ENCODE measurements around the gene MB21D2. TPM values are rescaled to one million over a fixed set of nuclear protein-coding genes. Genes with fewer than 3 reads are reported as not detected.

MB21D2 gene
- total RNA-seq, 5 donors from 2014 or later (not counting 1 experiment from before 2014, with no cell fraction given): 4.1 to 7.6 (median 5.5) TPM

GRCh38 chr3:192805711-192806110, 111.9 kb downstream of the MB21D2 start:
- no peaks in the 10 kb centered on the region for H3K4me1 ChIP-seq (ENCODE audit: control insufficient read depth in 1 of 2, extremely low read depth in 1 of 2, insufficient read depth in 2 of 2, low read length in 2 of 2)
- no peaks in the 10 kb centered on the region for H3K36me3 Mint-ChIP-seq
- no peak for DNase-seq
- no peaks in the 10 kb centered on the region for H3K27me3 ChIP-seq (replicated peaks in 1 of 2; ENCODE audit: control insufficient read depth in 2 of 2, extremely low read depth in 1 of 2, insufficient read depth in 2 of 2, low read length in 1 of 2)
- no peaks in the 10 kb centered on the region for H3K27me3 Mint-ChIP-seq
- H3K9me3 Mint-ChIP-seq: no peaks in the 10 kb centered on the region
- H3K4me3 ChIP-seq (ENCODE audit: control insufficient read depth in 1 of 2, extremely low read depth in 1 of 2, low read length in 1 of 2): no peak overlapping the region
- 81% methylated on average over 2 of the region's 6 CpGs for WGBS (ENCODE audit: insufficient coverage)
- H3K27ac Mint-ChIP-seq: no peak overlapping the region
- ATAC-seq (replicated peaks in 1 of 4): no peak
- CTCF ChIA-PET: interaction anchor here in 1 of 2 donors (0.5 kb wide), 1 partner anchor 777 kb away, joined by 3 read pairs; no protein-coding TSS in a partner anchor
- no peaks in the 10 kb centered on the region for H3K4me1 Mint-ChIP-seq
- H3K4me3 Mint-ChIP-seq: no peak overlapping the region
- H3K36me3 ChIP-seq (ENCODE audit: control insufficient read depth in 2 of 2, extremely low read depth in 1 of 2, insufficient read depth in 1 of 2, low read length in 1 of 2): no peaks in the 10 kb centered on the region
- H3K27ac ChIP-seq (ENCODE audit: low read length): no peak overlapping the region
- H3K9me3 ChIP-seq: no peaks in the 10 kb centered on the region
- POLR2A ChIA-PET: no interaction called here

- H3K9me3 Mint-ChIP-seq: no peaks in the 10 kb centered on the region
- H3K27ac Mint-ChIP-seq: no peak overlapping the region
- no peak overlapping the region for H3K4me3 Mint-ChIP-seq
- no peaks in the 10 kb centered on the region for H3K27me3 Mint-ChIP-seq
- POLR2A ChIA-PET: no interaction called here
- ATAC-seq (replicated peaks in 1 of 4) (no peak), DNase-seq (no peak)
- H3K4me1 Mint-ChIP-seq: no peaks in the 10 kb centered on the region
- no peak overlapping the region for H3K27ac ChIP-seq (ENCODE audit: low read length)
- H3K27me3 ChIP-seq (replicated peaks in 1 of 2; ENCODE audit: control insufficient read depth in 2 of 2, extremely low read depth in 1 of 2, insufficient read depth in 2 of 2, low read length in 1 of 2): no peaks in the 10 kb centered on the region
- no peaks in the 10 kb centered on the region for H3K36me3 Mint-ChIP-seq
- H3K9me3 ChIP-seq: no peaks in the 10 kb centered on the region
- H3K4me3 ChIP-seq (ENCODE audit: control insufficient read depth in 1 of 2, extremely low read depth in 1 of 2, low read length in 1 of 2): no peak overlapping the region
- H3K4me1 ChIP-seq (ENCODE audit: control insufficient read depth in 1 of 2, extremely low read depth in 1 of 2, insufficient read depth in 2 of 2, low read length in 2 of 2): no peaks in the 10 kb centered on the region
- CTCF ChIA-PET: no interaction called here
- WGBS (ENCODE audit: insufficient coverage): no CpG with 5 or more reads among the region's 2 CpGs
- no peaks in the 10 kb centered on the region for H3K36me3 ChIP-seq (ENCODE audit: control insufficient read depth in 2 of 2, extremely low read depth in 1 of 2, insufficient read depth in 1 of 2, low read length in 1 of 2)
Measured at GRCh38 chr3:192804502-192804901, 113.2 kb downstream of the MB21D2 start.

GRCh38 chr3:192802957-192803899, 114.4 kb downstream of the MB21D2 start:
- CTCF ChIA-PET: interaction anchor here in 1 of 2 donors (1.0 to 1.3 kb wide), 3 partner anchors 13 to 239 kb away, joined by 3 read pairs; no protein-coding TSS in a partner anchor
- DNase-seq (peak in 1 of 35 experiments; percentile 19), ATAC-seq (replicated peaks in 1 of 4) (no peak)
- no peaks in the 10 kb centered on the region for H3K4me1 ChIP-seq (ENCODE audit: control insufficient read depth in 1 of 2, extremely low read depth in 1 of 2, insufficient read depth in 2 of 2, low read length in 2 of 2)
- H3K36me3 ChIP-seq (ENCODE audit: control insufficient read depth in 2 of 2, extremely low read depth in 1 of 2, insufficient read depth in 1 of 2, low read length in 1 of 2): no peaks in the 10 kb centered on the region
- H3K9me3 Mint-ChIP-seq: no peaks in the 10 kb centered on the region
- no peaks in the 10 kb centered on the region for H3K4me1 Mint-ChIP-seq
- 93% methylated on average over 5 of the region's 7 CpGs for WGBS (ENCODE audit: insufficient coverage)
- H3K27me3 Mint-ChIP-seq: no peaks in the 10 kb centered on the region
- H3K27me3 ChIP-seq (replicated peaks in 1 of 2; ENCODE audit: control insufficient read depth in 2 of 2, extremely low read depth in 1 of 2, insufficient read depth in 2 of 2, low read length in 1 of 2): no peaks in the 10 kb centered on the region
- no peak overlapping the region for H3K27ac Mint-ChIP-seq
- POLR2A ChIA-PET: no interaction called here
- no peak overlapping the region for H3K4me3 Mint-ChIP-seq
- H3K36me3 Mint-ChIP-seq: peaks cover 6% of the 10 kb centered on the region
- no peak overlapping the region for H3K4me3 ChIP-seq (ENCODE audit: control insufficient read depth in 1 of 2, extremely low read depth in 1 of 2, low read length in 1 of 2)
- no peak overlapping the region for H3K27ac ChIP-seq (ENCODE audit: low read length)
- no peaks in the 10 kb centered on the region for H3K9me3 ChIP-seq

GRCh38 chr3:192801985-192802384, 115.7 kb downstream of the MB21D2 start:
- DNase-seq (no peak), ATAC-seq (replicated peaks in 1 of 4) (no peak)
- Mint-ChIP-seq H3K9me3 (no peaks in the 10 kb centered on the region), H3K36me3 (peaks cover 6% of the 10 kb centered on the region), H3K27me3 (no peaks in the 10 kb centered on the region), H3K4me1 (no peaks in the 10 kb centered on the region), H3K27ac (no peak overlapping the region), H3K4me3 (no peak overlapping the region)
- Histone ChIP-seq H3K27ac (ENCODE audit: low read length) (no peak overlapping the region), H3K27me3 (replicated peaks in 1 of 2; ENCODE audit: control insufficient read depth in 2 of 2, extremely low read depth in 1 of 2, insufficient read depth in 2 of 2, low read length in 1 of 2) (no peaks in the 10 kb centered on the region), H3K4me3 (ENCODE audit: control insufficient read depth in 1 of 2, extremely low read depth in 1 of 2, low read length in 1 of 2) (no peak overlapping the region), H3K9me3 (no peaks in the 10 kb centered on the region), H3K36me3 (ENCODE audit: control insufficient read depth in 2 of 2, extremely low read depth in 1 of 2, insufficient read depth in 1 of 2, low read length in 1 of 2) (no peaks in the 10 kb centered on the region), H3K4me1 (ENCODE audit: control insufficient read depth in 1 of 2, extremely low read depth in 1 of 2, insufficient read depth in 2 of 2, low read length in 2 of 2) (no peaks in the 10 kb centered on the region)
- POLR2A ChIA-PET: no interaction called here
- 96% methylated on average over 4 of the region's 5 CpGs for WGBS (ENCODE audit: insufficient coverage)
- CTCF ChIA-PET: no interaction called here

GRCh38 chr3:192799721-192800120, 117.9 kb downstream of the MB21D2 start:
- ATAC-seq (replicated peaks in 1 of 4) (no peak), DNase-seq (no peak)
- Mint-ChIP-seq H3K4me3 (no peak overlapping the region), H3K27ac (no peak overlapping the region), H3K27me3 (no peaks in the 10 kb centered on the region), H3K4me1 (no peaks in the 10 kb centered on the region), H3K36me3 (peaks cover 6% of the 10 kb centered on the region), H3K9me3 (no peaks in the 10 kb centered on the region)
- ChIA-PET POLR2A (no interaction called here), CTCF (no interaction called here)
- no peak overlapping the region for H3K4me3 ChIP-seq (ENCODE audit: control insufficient read depth in 1 of 2, extremely low read depth in 1 of 2, low read length in 1 of 2)
- no peaks in the 10 kb centered on the region for H3K27me3 ChIP-seq (replicated peaks in 1 of 2; ENCODE audit: control insufficient read depth in 2 of 2, extremely low read depth in 1 of 2, insufficient read depth in 2 of 2, low read length in 1 of 2)
- H3K4me1 ChIP-seq (ENCODE audit: control insufficient read depth in 1 of 2, extremely low read depth in 1 of 2, insufficient read depth in 2 of 2, low read length in 2 of 2): no peaks in the 10 kb centered on the region
- WGBS (ENCODE audit: insufficient coverage): 67% methylated on average over 2 of the region's 2 CpGs
- no peaks in the 10 kb centered on the region for H3K36me3 ChIP-seq (ENCODE audit: control insufficient read depth in 2 of 2, extremely low read depth in 1 of 2, insufficient read depth in 1 of 2, low read length in 1 of 2)
- H3K9me3 ChIP-seq: no peaks in the 10 kb centered on the region
- no peak overlapping the region for H3K27ac ChIP-seq (ENCODE audit: low read length)

- Mint-ChIP-seq H3K27ac (no peak overlapping the region), H3K36me3 (peaks cover 6% of the 10 kb centered on the region), H3K9me3 (no peaks in the 10 kb centered on the region), H3K4me1 (no peaks in the 10 kb centered on the region), H3K4me3 (no peak overlapping the region), H3K27me3 (no peaks in the 10 kb centered on the region)
- DNase-seq: no peak
- Histone ChIP-seq H3K27me3 (replicated peaks in 1 of 2; ENCODE audit: control insufficient read depth in 2 of 2, extremely low read depth in 1 of 2, insufficient read depth in 2 of 2, low read length in 1 of 2) (no peaks in the 10 kb centered on the region), H3K27ac (ENCODE audit: low read length) (no peak overlapping the region), H3K9me3 (no peaks in the 10 kb centered on the region), H3K4me3 (ENCODE audit: control insufficient read depth in 1 of 2, extremely low read depth in 1 of 2, low read length in 1 of 2) (no peak overlapping the region), H3K4me1 (ENCODE audit: control insufficient read depth in 1 of 2, extremely low read depth in 1 of 2, insufficient read depth in 2 of 2, low read length in 2 of 2) (no peaks in the 10 kb centered on the region), H3K36me3 (ENCODE audit: control insufficient read depth in 2 of 2, extremely low read depth in 1 of 2, insufficient read depth in 1 of 2, low read length in 1 of 2) (no peaks in the 10 kb centered on the region)
- ChIA-PET POLR2A (no interaction called here), CTCF (interaction anchor here in 1 of 2 donors (0.8 kb wide), 1 partner anchor 19 kb away, joined by 3 read pairs; no protein-coding TSS in a partner anchor)
- no CpG with 5 or more reads among the region's 6 CpGs for WGBS (ENCODE audit: insufficient coverage)
- ATAC-seq (replicated peaks in 1 of 4): no peak
Measured at GRCh38 chr3:192795021-192795420, 122.6 kb downstream of the MB21D2 start.
